Loucy (cell line): ENCODE measurements around the gene CST3.

Experiments used
- H2AFZ ChIP-seq: fragments of 200-600 bp; sonication (generic); 2 replicates; pipeline ENCODE4 v1.6.0; 2016; ENCODE audit warnings: antibody characterized with exemption, mild to moderate bottlenecking, low read length, moderate library complexity
- H3F3A ChIP-seq: fragments of 200-600 bp; 2 replicates; pipeline ENCODE4 v1.6.0; 2016; ENCODE audit warnings: antibody characterized with exemption, low read depth, mild to moderate bottlenecking
- H3K27me3 ChIP-seq: fragments of 200-600 bp; sonication (generic); 2 replicates; pipeline ENCODE4 v1.6.1; 2014; ENCODE audit warnings: low read length, mild to moderate bottlenecking; ENCODE audit not compliant: insufficient read depth, poor library complexity, severe bottlenecking
- H3K36me3 ChIP-seq: fragments of 200-600 bp; sonication (generic); 2 replicates; pipeline ENCODE4 v1.6.1; 2016; ENCODE audit warnings: low read length; ENCODE audit not compliant: insufficient read depth
- H3K4me1 ChIP-seq: fragments of 200-600 bp; sonication (generic); 2 replicates; pipeline ENCODE4 v1.5.1; 2014; ENCODE audit warnings: low read length, mild to moderate bottlenecking; ENCODE audit not compliant: insufficient read depth, poor library complexity, severe bottlenecking
- H3K4me2 ChIP-seq: fragments of 200-600 bp; sonication (generic); 2 replicates; pipeline ENCODE4 v1.6.0; 2014; ENCODE audit warnings: antibody characterized with exemption, low read length, low read depth, mild to moderate bottlenecking; ENCODE audit not compliant: poor library complexity, severe bottlenecking
- H3K4me3 ChIP-seq: fragments of 200-600 bp; sonication (generic); 2 replicates; pipeline ENCODE4 v1.5.1; 2014; ENCODE audit warnings: low read length, mild to moderate bottlenecking, mixed read lengths; ENCODE audit not compliant: poor library complexity, severe bottlenecking
- H3K79me2 ChIP-seq: fragments of 200-600 bp; sonication (generic); 2 replicates; pipeline ENCODE4 v1.6.1; 2014; ENCODE audit warnings: low read length; ENCODE audit not compliant: insufficient read depth
- H3K9ac ChIP-seq: fragments of 200-600 bp; sonication (generic); 2 replicates; pipeline ENCODE4 v1.6.0; 2014; ENCODE audit warnings: mild to moderate bottlenecking, low read depth, low read length, moderate library complexity; ENCODE audit not compliant: poor library complexity, severe bottlenecking
- H3K9me2 ChIP-seq: fragments of 200-600 bp; sonication (generic); replicated peaks from 2 replicates; pipeline ENCODE4 v1.6.1; 2016; ENCODE audit warnings: low read depth, low read length, mixed read lengths
- H3K9me3 ChIP-seq: fragments of 200-600 bp; sonication (generic); 2 replicates; pipeline ENCODE4 v1.6.1; 2014; ENCODE audit warnings: mild to moderate bottlenecking, antibody characterized with exemption, low read length, low read depth; ENCODE audit not compliant: insufficient read depth
- H4K20me1 ChIP-seq: fragments of 200-600 bp; sonication (generic); 2 replicates; pipeline ENCODE4 v1.6.0; 2014; ENCODE audit warnings: antibody characterized with exemption, low read length, mild to moderate bottlenecking; ENCODE audit not compliant: insufficient read depth, poor library complexity, severe bottlenecking
- CTCF ChIP-seq: fragments of 200-600 bp; sonication (generic); conservative IDR thresholded peaks from 2 replicates; pipeline ENCODE4 v1.5.1; 2014; ENCODE audit warnings: mild to moderate bottlenecking, antibody characterized with exemption, low read length
- EZH2phosphoT487 ChIP-seq: fragments of 200-600 bp; IDR thresholded peaks from 2 replicates; pipeline ENCODE4 v1.6.1; 2018; ENCODE audit warnings: antibody characterized with exemption, mild to moderate bottlenecking, moderate library complexity, borderline replicate concordance

The CST3 gene

GRCh38 chr20:23588434-23589403 is 49.0 kb downstream of the CST3 start:
- Histone ChIP-seq H3K79me2 (no peaks in the 10 kb centered on the region), H3K4me3 (no peak overlapping the region), H3K9me2 (no peaks in the 10 kb centered on the region), H3K4me1 (no peaks in the 10 kb centered on the region), H3K27me3 (no peaks in the 10 kb centered on the region), H3K9me3 (no peaks in the 10 kb centered on the region; the same call in 1 of the 2 replicates), H3K36me3 (no peaks in the 10 kb centered on the region), H3K4me2 (no peak overlapping the region), H2AFZ (no peak overlapping the region), H3K9ac (no peak overlapping the region), H3F3A (no peaks in the 10 kb centered on the region), H4K20me1 (no peaks in the 10 kb centered on the region)
- no peak for TF ChIP-seq CTCF
- no peak for TF ChIP-seq EZH2phosphoT487

- Histone ChIP-seq H3K4me3 (no peak overlapping the region), H3K27me3 (no peaks in the 10 kb centered on the region), H3K36me3 (no peaks in the 10 kb centered on the region), H3K4me1 (no peaks in the 10 kb centered on the region), H3K4me2 (no peak overlapping the region), H3K9ac (no peak overlapping the region), H3K9me3 (no peaks in the 10 kb centered on the region; the same call in 1 of the 2 replicates), H3F3A (no peaks in the 10 kb centered on the region), H4K20me1 (no peaks in the 10 kb centered on the region), H3K9me2 (no peaks in the 10 kb centered on the region), H2AFZ (no peak overlapping the region), H3K79me2 (no peaks in the 10 kb centered on the region)
- TF ChIP-seq EZH2phosphoT487, result no peak
- TF ChIP-seq CTCF, result no peak
These were observed 50.1 kb downstream of the CST3 start for GRCh38 chr20:23587631-23588030.

DNA sequence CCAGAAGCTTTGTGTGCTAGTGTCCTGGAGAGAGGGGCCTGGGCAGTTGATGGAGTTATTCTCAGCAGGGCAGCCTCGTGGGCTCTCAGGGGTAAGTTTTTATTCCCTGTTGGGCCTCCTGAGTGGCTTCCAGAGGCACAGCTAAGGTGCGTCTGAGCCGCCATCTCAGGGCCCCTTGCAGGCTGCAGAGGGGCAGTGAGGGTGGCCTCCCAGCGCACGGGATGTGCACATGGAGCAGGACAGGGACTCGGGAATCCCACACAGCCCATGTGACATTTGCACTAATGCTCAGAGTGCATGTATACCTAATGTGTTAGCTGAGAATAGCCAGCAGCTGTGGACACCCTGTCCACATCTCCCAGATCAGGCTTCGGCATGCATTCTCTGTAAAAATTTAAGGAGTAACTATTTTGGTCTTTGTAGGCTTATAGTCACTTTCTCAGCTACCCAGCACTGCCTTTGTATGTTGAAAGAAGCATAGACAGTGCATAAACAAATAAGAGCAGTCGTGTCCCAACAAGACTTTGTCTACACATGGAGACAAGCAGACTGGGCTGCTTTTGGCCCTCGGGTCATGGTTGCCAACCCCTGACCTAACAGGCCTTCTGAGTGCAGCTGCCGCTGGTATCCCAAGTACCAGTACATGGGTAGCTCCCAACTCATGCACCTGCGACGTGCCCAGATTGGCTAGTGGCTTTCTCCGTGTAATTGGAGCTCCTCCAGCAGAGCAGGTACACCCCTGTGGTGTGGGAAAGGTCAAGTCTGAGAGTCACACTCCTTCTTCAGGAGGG is 50.8 kb downstream of the CST3 start:
- Histone ChIP-seq H3K4me3 (no peak overlapping the region), H3K9me3 (no peaks in the 10 kb centered on the region; the same call in 1 of the 2 replicates), H3K9me2 (no peaks in the 10 kb centered on the region), H3K4me1 (no peaks in the 10 kb centered on the region), H3K27me3 (no peaks in the 10 kb centered on the region), H3K36me3 (no peaks in the 10 kb centered on the region), H3F3A (no peaks in the 10 kb centered on the region), H4K20me1 (no peaks in the 10 kb centered on the region), H2AFZ (no peak overlapping the region), H3K79me2 (no peaks in the 10 kb centered on the region), H3K4me2 (no peak overlapping the region), H3K9ac (no peak overlapping the region)
- TF ChIP-seq CTCF (no peak), EZH2phosphoT487 (no peak)
